Activated CD4-positive, alpha-beta T cell treated with anti-CD3 and anti-CD28 coated beads, Interleukin-2, amount 10 ng/mL, durations not matched to agents 24 days and 14 days (primary cell): ENCODE measurements around the gene TNFRSF21. TPM values are rescaled to one million over a fixed set of nuclear protein-coding genes. Genes with fewer than 3 reads are reported as not detected.
"Not testable (repeated sequence)": the region's sequence is repeated elsewhere in the genome, so short reads cannot be mapped to it uniquely, and the experiment has no call there.

ENCODE experiments used
- DNase-seq: peaks from one replicate; pipeline ENCODE4 v3.0.0; 2022
- H3K27ac Mint-ChIP-seq: one replicate; pipeline ENCODE4 v1.8.0; 2022; ENCODE audit warnings: mild to moderate bottlenecking, mixed read lengths
- H3K27me3 Mint-ChIP-seq: one replicate; pipeline ENCODE4 v1.8.0; 2022; ENCODE audit warnings: mixed read lengths
- H3K36me3 Mint-ChIP-seq: one replicate; pipeline ENCODE4 v1.8.0; 2022; ENCODE audit warnings: low read depth, mild to moderate bottlenecking, mixed read lengths
- H3K4me1 Mint-ChIP-seq: one replicate; pipeline ENCODE4 v1.8.0; 2021; ENCODE audit warnings: mixed read lengths
- H3K4me3 Mint-ChIP-seq: one replicate; pipeline ENCODE4 v1.8.0; 2022; ENCODE audit warnings: mild to moderate bottlenecking, moderate library complexity, mixed read lengths
- H3K9me3 Mint-ChIP-seq: one replicate; pipeline ENCODE4 v1.8.0; 2021; ENCODE audit warnings: mixed read lengths
- intact Hi-C: fragments of 100-400 bp; cut with micrococcal nuclease; formaldehyde crosslinking; loops from one replicate; pipeline ENCODE4 v1.15.1; 2023
- total RNA-seq: library from RNA; stranded (reverse); gene quantifications from 2 replicates; pipeline ENCODE4 v1.2.3, GENCODE V29; 2022

The TNFRSF21 gene
- total RNA-seq, 1 donor from 2014 or later = 3.8 TPM

- Mint-ChIP-seq H3K36me3 (no peaks in the 10 kb centered on the region), H3K27ac (no peak overlapping the region), H3K4me1 (no peaks in the 10 kb centered on the region), H3K27me3 (no peaks in the 10 kb centered on the region), H3K4me3 (no peak overlapping the region), H3K9me3 (peaks cover 5% of the 10 kb centered on the region)
- intact Hi-C loops = no loop called here
- DNase-seq = no peak
Observed at GRCh38 chr6:47230579-47230978, 79.1 kb downstream of the TNFRSF21 start.

DNA sequence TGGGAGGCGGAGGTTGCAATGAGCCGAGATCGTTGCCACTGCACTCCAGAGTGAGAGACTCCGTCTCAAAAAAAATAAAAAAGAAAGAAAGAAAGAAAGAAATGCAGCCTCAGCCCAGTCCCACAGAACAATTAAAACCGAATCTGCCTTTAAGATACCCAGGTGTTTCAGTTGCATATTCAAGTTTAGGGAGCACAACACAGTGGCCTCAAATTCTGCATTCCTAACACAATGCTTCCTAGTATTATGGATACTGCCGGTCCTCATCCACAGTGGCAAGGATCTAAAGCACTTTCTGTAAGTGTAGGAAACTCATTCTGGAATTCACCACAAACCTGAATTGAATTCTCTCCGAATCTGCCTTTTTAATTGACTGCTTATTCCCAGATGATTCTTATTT lies 80.5 kb downstream of the TNFRSF21 start:
- Mint-ChIP-seq H3K27ac (no peak overlapping the region), H3K4me1 (no peaks in the 10 kb centered on the region), H3K36me3 (no peaks in the 10 kb centered on the region), H3K9me3 (peaks cover 5% of the 10 kb centered on the region), H3K4me3 (no peak overlapping the region), H3K27me3 (no peaks in the 10 kb centered on the region)
- no peak for DNase-seq
- intact Hi-C loops = no loop called here

GRCh38 chr6:47228093-47228492 lies 81.6 kb downstream of the TNFRSF21 start:
- H3K27ac Mint-ChIP-seq, intact Hi-C loops, H3K27me3 Mint-ChIP-seq, H3K9me3 Mint-ChIP-seq, H3K4me1 Mint-ChIP-seq, H3K4me3 Mint-ChIP-seq, H3K36me3 Mint-ChIP-seq, DNase-seq: not testable (repeated sequence)

DNA sequence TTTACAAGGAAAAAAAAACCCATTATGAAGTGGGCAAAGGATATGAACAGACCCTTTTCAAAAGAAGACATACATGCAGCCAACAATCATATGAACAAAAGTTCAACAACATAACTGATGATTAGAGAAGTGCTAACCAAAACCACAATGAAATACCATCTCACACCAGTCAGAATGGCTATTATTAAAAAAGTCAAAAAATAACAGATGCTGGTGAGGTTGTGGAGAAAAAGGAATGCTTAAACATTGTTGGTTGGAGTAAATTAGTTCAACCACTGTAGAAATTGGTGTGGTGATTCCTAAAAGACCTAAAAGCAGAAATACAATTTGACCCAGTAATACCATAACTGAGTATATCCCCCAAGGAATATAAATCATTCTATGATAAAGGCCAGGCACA lies 86.5 kb downstream of the TNFRSF21 start:
- H3K27ac Mint-ChIP-seq, DNase-seq, H3K36me3 Mint-ChIP-seq, H3K27me3 Mint-ChIP-seq, H3K9me3 Mint-ChIP-seq, intact Hi-C loops, H3K4me1 Mint-ChIP-seq, H3K4me3 Mint-ChIP-seq: not testable (repeated sequence)

GRCh38 chr6:47221565-47221964 lies 88.1 kb downstream of the TNFRSF21 start:
- H3K27ac Mint-ChIP-seq = no peak overlapping the region
- no peaks in the 10 kb centered on the region for H3K9me3 Mint-ChIP-seq
- no peaks in the 10 kb centered on the region for H3K36me3 Mint-ChIP-seq
- no peaks in the 10 kb centered on the region for H3K4me1 Mint-ChIP-seq
- no peak overlapping the region for H3K4me3 Mint-ChIP-seq
- intact Hi-C loops = no loop called here
- DNase-seq = no peak
- peaks cover 4% of the 10 kb centered on the region for H3K27me3 Mint-ChIP-seq

DNA sequence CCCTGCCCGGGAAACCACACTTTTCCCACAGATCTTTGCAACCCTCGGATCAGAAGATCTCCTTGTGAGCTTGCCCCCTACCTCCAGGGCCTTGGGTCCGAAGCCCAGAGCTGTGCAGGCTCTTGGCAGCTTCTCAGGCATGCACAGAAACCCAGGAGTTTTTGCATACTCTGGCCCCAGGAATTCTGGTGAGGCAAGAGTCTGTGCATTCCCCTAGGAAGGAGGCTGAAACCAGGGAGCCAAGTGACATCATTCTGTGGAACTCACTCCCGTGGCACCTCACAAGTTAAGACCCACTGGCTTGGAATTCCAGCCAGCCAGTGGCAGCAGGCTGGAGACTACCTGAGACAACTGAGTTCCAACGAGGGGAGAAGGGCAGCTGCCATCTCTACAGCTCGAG lies 100.1 kb downstream of the TNFRSF21 start:
- no peak overlapping the region for H3K4me3 Mint-ChIP-seq
- H3K36me3 Mint-ChIP-seq = no peaks in the 10 kb centered on the region
- H3K4me1 Mint-ChIP-seq = no peaks in the 10 kb centered on the region
- peaks cover 11% of the 10 kb centered on the region for H3K9me3 Mint-ChIP-seq
- H3K27ac Mint-ChIP-seq = no peak overlapping the region
- intact Hi-C loops = no loop called here
- DNase-seq = no peak
- H3K27me3 Mint-ChIP-seq = no peaks in the 10 kb centered on the region

DNA sequence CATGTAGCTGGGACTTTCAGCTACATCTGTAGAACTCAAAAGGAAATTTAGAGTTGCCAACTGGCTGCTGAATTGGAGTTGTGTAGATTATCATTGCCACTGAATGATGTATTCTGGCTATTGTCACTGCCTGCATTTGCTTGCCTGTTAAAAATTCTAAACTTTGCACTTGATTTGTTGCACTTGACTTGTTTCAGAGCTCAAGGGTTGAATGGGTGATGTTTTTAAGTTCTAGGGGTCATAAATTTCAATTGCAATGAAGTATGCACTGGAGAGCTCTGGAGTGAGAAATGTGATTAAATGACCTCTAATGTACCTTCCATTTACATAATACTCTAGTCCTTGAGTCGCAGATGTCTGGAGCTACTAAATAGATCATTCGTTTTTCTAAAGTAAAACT lies 102.4 kb downstream of the TNFRSF21 start:
- H3K27me3 Mint-ChIP-seq = no peaks in the 10 kb centered on the region
- H3K27ac Mint-ChIP-seq = no peak overlapping the region
- peaks cover 5% of the 10 kb centered on the region for H3K9me3 Mint-ChIP-seq
- DNase-seq = peak; percentile 29
- H3K4me1 Mint-ChIP-seq = peaks cover 12% of the 10 kb centered on the region
- H3K36me3 Mint-ChIP-seq = no peaks in the 10 kb centered on the region
- no peak overlapping the region for H3K4me3 Mint-ChIP-seq
- intact Hi-C loops = no loop called here

DNA sequence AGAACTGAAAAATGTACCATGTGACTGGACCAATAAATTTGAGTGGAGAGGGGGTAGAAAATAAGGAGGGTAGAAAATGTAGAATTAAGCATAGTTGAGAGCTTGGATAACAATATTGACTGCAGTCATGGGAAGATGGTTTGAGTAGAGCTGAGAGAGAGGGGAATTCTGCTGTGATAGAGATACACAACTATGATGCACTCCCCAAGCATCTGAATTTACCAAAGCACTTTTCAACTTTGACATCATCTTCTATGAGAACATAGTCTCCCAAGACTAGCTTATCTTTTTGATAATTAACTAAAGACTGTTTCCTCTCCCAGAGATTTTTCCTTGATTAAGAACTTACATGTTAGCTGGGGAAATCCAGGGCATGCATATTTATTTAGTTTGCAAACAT lies 103.1 kb downstream of the TNFRSF21 start:
- intact Hi-C loops = no loop called here
- no peak for DNase-seq
- H3K27me3 Mint-ChIP-seq = no peaks in the 10 kb centered on the region
- no peak overlapping the region for H3K27ac Mint-ChIP-seq
- H3K4me1 Mint-ChIP-seq = peaks cover 12% of the 10 kb centered on the region
- H3K36me3 Mint-ChIP-seq = no peaks in the 10 kb centered on the region
- H3K9me3 Mint-ChIP-seq = no peaks in the 10 kb centered on the region
- H3K4me3 Mint-ChIP-seq = no peak overlapping the region

DNA sequence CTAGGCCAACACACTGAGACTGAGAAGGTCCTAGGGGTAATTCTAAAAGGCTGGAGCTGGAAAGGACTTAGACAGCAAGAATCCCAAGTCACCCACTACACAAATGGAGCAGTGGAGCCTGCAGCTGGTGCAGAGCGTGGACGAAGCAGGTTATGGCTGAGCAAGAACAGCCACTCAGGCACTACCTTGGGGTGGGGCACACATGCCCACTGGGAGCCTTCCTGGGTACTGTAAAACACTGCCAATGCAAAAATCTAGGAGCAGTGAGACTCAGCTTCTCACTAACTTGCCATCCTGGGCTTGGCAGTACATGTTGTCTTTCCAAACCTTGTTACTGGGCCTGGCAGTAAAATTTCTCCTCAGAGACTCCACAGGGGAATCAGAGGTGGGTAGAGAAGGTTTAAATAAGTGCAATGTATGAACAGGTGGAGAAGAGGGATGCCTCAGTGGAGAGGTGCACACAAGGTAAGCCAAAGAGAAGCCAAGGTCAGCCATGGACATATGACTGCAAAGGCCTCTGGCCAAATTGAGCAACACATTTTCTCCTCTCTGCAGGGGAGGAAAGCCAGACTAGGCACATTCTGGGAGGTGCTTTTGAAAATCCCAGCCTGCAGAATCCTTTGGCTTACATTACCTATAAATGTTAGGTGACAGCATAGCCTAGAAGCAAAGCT lies 105.6 kb downstream of the TNFRSF21 start:
- H3K27ac Mint-ChIP-seq = no peak overlapping the region

GRCh38 chr6:47203266-47203937 lies 106.3 kb downstream of the TNFRSF21 start:
- DNase-seq = peak; percentile 58
- peak overlapping the region; percentile 27 for H3K27ac Mint-ChIP-seq
- H3K36me3 Mint-ChIP-seq = no peaks in the 10 kb centered on the region
- peaks cover 5% of the 10 kb centered on the region for H3K9me3 Mint-ChIP-seq
- intact Hi-C loops = no loop called here
- no peak overlapping the region for H3K4me3 Mint-ChIP-seq
- peaks cover 2% of the 10 kb centered on the region for H3K27me3 Mint-ChIP-seq
- H3K4me1 Mint-ChIP-seq = peaks cover 12% of the 10 kb centered on the region

More for the DNA sequence above, 105.6 kb downstream of the TNFRSF21 start:
- H3K4me3 Mint-ChIP-seq = no peak overlapping the region
- peaks cover 5% of the 10 kb centered on the region for H3K9me3 Mint-ChIP-seq
- peaks cover 12% of the 10 kb centered on the region for H3K4me1 Mint-ChIP-seq
- intact Hi-C loops = no loop called here
- H3K36me3 Mint-ChIP-seq = no peaks in the 10 kb centered on the region
- peaks cover 2% of the 10 kb centered on the region for H3K27me3 Mint-ChIP-seq
- no peak for DNase-seq

- Mint-ChIP-seq H3K27me3 (peaks cover 2% of the 10 kb centered on the region), H3K9me3 (peaks cover 5% of the 10 kb centered on the region), H3K4me1 (peaks cover 17% of the 10 kb centered on the region), H3K36me3 (no peaks in the 10 kb centered on the region), H3K4me3 (no peak overlapping the region), H3K27ac (no peak overlapping the region)
- no peak for DNase-seq
- intact Hi-C loops = no loop called here
Observed at GRCh38 chr6:47202644-47203205, 107.0 kb downstream of the TNFRSF21 start.

- H3K27ac Mint-ChIP-seq = no peak overlapping the region
- DNase-seq = no peak
- intact Hi-C loops = no loop called here
- H3K27me3 Mint-ChIP-seq = peaks cover 2% of the 10 kb centered on the region
- no peak overlapping the region for H3K4me3 Mint-ChIP-seq
- H3K4me1 Mint-ChIP-seq = peaks cover 17% of the 10 kb centered on the region
- H3K36me3 Mint-ChIP-seq = no peaks in the 10 kb centered on the region
- H3K9me3 Mint-ChIP-seq = peaks cover 5% of the 10 kb centered on the region
Observed at GRCh38 chr6:47200536-47201334, 109.0 kb downstream of the TNFRSF21 start.

GRCh38 chr6:47197682-47198640 lies 111.7 kb downstream of the TNFRSF21 start:
- Mint-ChIP-seq H3K9me3 (peaks cover 5% of the 10 kb centered on the region), H3K27me3 (peaks cover 2% of the 10 kb centered on the region), H3K27ac (peak overlapping the region; percentile 3), H3K4me1 (peaks cover 7% of the 10 kb centered on the region), H3K36me3 (no peaks in the 10 kb centered on the region), H3K4me3 (peak overlapping the region; percentile 67)
- intact Hi-C loops = no loop called here
- peak; percentile 50 for DNase-seq
